Trophoblast cell (in vitro differentiated cells and primary cell): Measurements from ENCODE around the gene SMIM13.
A peak's percentile ranks its signal among the peaks of the same experiment; 100 is the strongest.

ENCODE experiments used
- DNase-seq, 2 donors: peaks; one replicate each; pipeline ENCODE4 v3.0.0-alpha.2; 2016
- H2AFZ ChIP-seq: 2 replicates; pipeline ENCODE4 v1.6.1; 2013; ENCODE audit warnings: low read length, moderate library complexity, mild to moderate bottlenecking; ENCODE audit not compliant: insufficient read depth, poor library complexity
- H2AK5ac ChIP-seq: 2 replicates; pipeline ENCODE4 v1.6.1; 2013; ENCODE audit warnings: mild to moderate bottlenecking, low read length
- H2BK120ac ChIP-seq: 2 replicates; pipeline ENCODE4 v1.6.1; 2013; ENCODE audit warnings: low read length, mild to moderate bottlenecking, moderate library complexity; ENCODE audit not compliant: insufficient read depth, poor library complexity
- H2BK12ac ChIP-seq: 2 replicates; pipeline ENCODE4 v1.6.1; 2013; ENCODE audit warnings: mild to moderate bottlenecking, low read length, moderate library complexity
- H2BK5ac ChIP-seq: 2 replicates; pipeline ENCODE4 v1.6.1; 2013; ENCODE audit warnings: low read length, low read depth, moderate library complexity, mild to moderate bottlenecking; ENCODE audit not compliant: poor library complexity
- H3K14ac ChIP-seq: 2 replicates; pipeline ENCODE4 v1.6.1; 2013; ENCODE audit warnings: mild to moderate bottlenecking, low read length
- H3K18ac ChIP-seq: 2 replicates; pipeline ENCODE4 v1.6.1; 2013; ENCODE audit warnings: mild to moderate bottlenecking, low read length
- H3K23ac ChIP-seq: 2 replicates; pipeline ENCODE4 v1.6.1; 2013; ENCODE audit warnings: low read length
- H3K27ac ChIP-seq: 2 replicates; pipeline ENCODE4 v1.5.1; 2013; ENCODE audit warnings: low read depth, mild to moderate bottlenecking, inconsistent platforms, low read length, moderate library complexity
- H3K27me3 ChIP-seq: 2 replicates; pipeline ENCODE4 v1.6.1; 2013; ENCODE audit warnings: inconsistent platforms, mild to moderate bottlenecking, low read length, moderate library complexity; ENCODE audit not compliant: insufficient read depth
- H3K36me3 ChIP-seq, 2 experiments: 1 replicate in 1 of 2; 2 replicates in 1 of 2; pipeline ENCODE4 v1.6.1; 2013; ENCODE audit warnings: low read length in 2 of 2, mild to moderate bottlenecking in 2 of 2, moderate library complexity in 1 of 2; ENCODE audit not compliant: insufficient read depth in 2 of 2, control insufficient read depth in 1 of 2
- H3K4ac ChIP-seq: 2 replicates; pipeline ENCODE4 v1.6.1; 2013; ENCODE audit warnings: low read depth, mild to moderate bottlenecking, low read length, moderate library complexity
- H3K4me1 ChIP-seq, 2 experiments: 1 replicate in 1 of 2; 2 replicates in 1 of 2; pipeline ENCODE4 v1.6.1; 2013; ENCODE audit warnings: low read length in 2 of 2, mild to moderate bottlenecking in 2 of 2, moderate library complexity in 1 of 2; ENCODE audit not compliant: insufficient read depth in 2 of 2, control insufficient read depth in 1 of 2
- H3K4me2 ChIP-seq: 2 replicates; pipeline ENCODE4 v1.6.1; 2013; ENCODE audit warnings: inconsistent platforms, mild to moderate bottlenecking, low read length, moderate library complexity
- H3K4me3 ChIP-seq: 2 replicates; pipeline ENCODE4 v1.5.1; 2013; ENCODE audit warnings: mild to moderate bottlenecking, low read depth, low read length, inconsistent platforms
- H3K79me1 ChIP-seq: one replicate; pipeline ENCODE4 v1.6.1; 2013; ENCODE audit warnings: low read length
- H3K79me2 ChIP-seq: 2 replicates; pipeline ENCODE4 v1.6.1; 2013; ENCODE audit warnings: low read length, mild to moderate bottlenecking; ENCODE audit not compliant: control insufficient read depth, insufficient read depth, poor library complexity
- H3K9ac ChIP-seq: 2 replicates; pipeline ENCODE4 v1.6.1; 2013; ENCODE audit warnings: mild to moderate bottlenecking, low read length
- H3K9me3 ChIP-seq: 2 replicates; pipeline ENCODE4 v1.6.1; 2013; ENCODE audit warnings: low read depth, mild to moderate bottlenecking, control low read depth, inconsistent platforms, low read length; ENCODE audit not compliant: insufficient read depth
- H4K12ac ChIP-seq: 2 replicates; pipeline ENCODE4 v1.6.1; 2013; ENCODE audit warnings: low read depth, mild to moderate bottlenecking, low read length, moderate library complexity
- H4K8ac ChIP-seq: 2 replicates; pipeline ENCODE4 v1.6.1; 2013; ENCODE audit warnings: low read depth, mild to moderate bottlenecking, low read length, moderate library complexity
- H4K91ac ChIP-seq: one replicate; pipeline ENCODE4 v1.6.1; 2013; ENCODE audit warnings: low read depth, mild to moderate bottlenecking, low read length, moderate library complexity
- WGBS: extraction: QIAGEN DNeasy Blood & Tissue Kit; methylation state at CpG from one replicate; pipeline ENCODE4 v1.1.7; 2013; ENCODE audit warnings: missing lambda C conversion rate; ENCODE audit not compliant: insufficient read length, insufficient coverage; ENCODE audit errors: extremely low coverage; 5-methylcytosine and 5-hydroxymethylcytosine counted together

SMIM13 gene

DNA sequence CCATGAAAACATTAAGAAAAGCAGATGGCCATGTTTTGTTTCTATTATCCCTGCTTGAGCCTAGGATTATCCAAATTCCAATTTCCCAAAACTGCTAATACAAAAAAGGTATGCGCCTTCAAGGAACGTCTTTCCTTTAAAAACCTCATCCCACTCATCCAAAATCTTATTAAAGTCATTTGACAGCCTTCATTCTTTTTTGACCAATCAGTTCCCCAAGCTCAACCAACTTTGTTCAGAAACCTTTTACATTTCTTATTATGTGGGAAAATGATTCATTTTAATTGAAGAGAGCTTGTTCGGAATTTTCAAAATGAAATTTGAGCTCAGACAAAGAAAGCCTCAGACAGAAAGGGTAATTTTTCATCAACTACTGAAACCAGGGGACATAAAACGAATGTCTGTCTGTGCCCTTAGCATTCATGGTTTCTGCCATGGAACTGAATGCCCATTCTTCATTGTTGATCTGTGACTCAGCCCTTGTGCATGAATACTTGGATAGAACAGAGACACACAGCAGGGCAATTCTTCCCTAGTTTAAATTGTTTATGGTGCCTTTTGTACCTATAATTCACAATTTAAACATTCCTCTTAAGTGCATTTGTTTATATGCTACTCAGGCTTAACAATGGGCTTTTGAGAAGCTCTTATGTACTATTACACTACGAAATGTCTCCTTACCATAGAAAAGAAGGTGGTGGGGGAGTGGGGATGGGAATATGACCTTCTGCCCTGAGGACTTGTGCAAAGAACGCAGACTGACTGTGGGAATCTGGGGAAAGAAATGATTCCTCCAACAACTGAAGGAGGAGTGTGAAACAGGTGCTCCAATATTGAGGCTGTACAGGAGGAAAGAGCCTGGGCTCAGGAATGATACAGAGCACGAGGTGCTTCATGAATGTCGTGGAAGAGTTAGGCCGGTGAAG, 67.7 kb downstream of the SMIM13 start:
- H3K4me2 ChIP-seq: peak overlapping the region; percentile 11
- no peaks in the 10 kb centered on the region for H3K27me3 ChIP-seq
- no peak overlapping the region for H2BK120ac ChIP-seq
- no peaks in the 10 kb centered on the region for H3K36me3 ChIP-seq
- peaks cover 9% of the 10 kb centered on the region for H3K79me1 ChIP-seq
- H3K4me3 ChIP-seq: no peak overlapping the region
- H3K9me3 ChIP-seq: no peaks in the 10 kb centered on the region
- no peak overlapping the region for H3K23ac ChIP-seq
- no peak overlapping the region for H2BK12ac ChIP-seq
- no CpG with 5 or more reads among the region's 9 CpGs for WGBS
- no peak for DNase-seq
- no peak overlapping the region for H3K4ac ChIP-seq
- H3K9ac ChIP-seq: no peak overlapping the region
- no peak overlapping the region for H3K14ac ChIP-seq
- H2AFZ ChIP-seq: no peak overlapping the region
- H4K8ac ChIP-seq: no peak overlapping the region
- no peaks in the 10 kb centered on the region for H3K79me2 ChIP-seq
- peaks cover 7 to 12% of the 10 kb centered on the region in 2 experiments for H3K4me1 ChIP-seq
- no peak overlapping the region for H3K18ac ChIP-seq
- peak overlapping the region; percentile 45 for H3K27ac ChIP-seq
- H4K12ac ChIP-seq: no peak overlapping the region
- no peak overlapping the region for H2AK5ac ChIP-seq
- H2BK5ac ChIP-seq: peak overlapping the region; percentile 1
- peak overlapping the region; percentile 52 for H4K91ac ChIP-seq

DNA sequence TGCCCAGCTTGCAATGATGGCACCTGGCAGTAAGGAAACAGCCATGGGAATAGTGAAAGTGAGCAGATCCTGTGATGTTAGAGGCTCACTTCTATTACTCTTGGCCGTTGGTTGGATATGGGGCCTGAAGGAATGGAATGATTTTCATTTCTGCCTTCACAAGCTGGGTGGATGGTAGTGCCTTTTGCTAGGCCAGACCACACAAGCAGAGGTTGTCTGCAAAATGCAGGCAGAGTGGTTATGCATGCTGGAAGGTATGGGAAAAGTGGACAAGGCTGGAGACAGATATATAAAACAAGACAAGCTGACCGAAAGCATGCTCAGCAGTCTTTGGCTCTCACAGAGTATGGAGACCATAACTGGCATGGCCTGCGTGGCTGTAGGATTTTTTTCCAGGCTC, 68.6 kb downstream of the SMIM13 start:
- H2BK5ac ChIP-seq: peak overlapping the region; percentile 1
- no peaks in the 10 kb centered on the region for H3K36me3 ChIP-seq
- peaks cover 7 to 14% of the 10 kb centered on the region in 2 experiments for H3K4me1 ChIP-seq
- peak overlapping the region; percentile 45 for H3K27ac ChIP-seq
- H3K27me3 ChIP-seq: no peaks in the 10 kb centered on the region
- no peaks in the 10 kb centered on the region for H3K9me3 ChIP-seq
- WGBS: no CpG with 5 or more reads among the region's 3 CpGs
- no peak overlapping the region for H3K4me2 ChIP-seq
- peak overlapping the region; percentile 5 for H2BK120ac ChIP-seq
- no peak overlapping the region for H3K4me3 ChIP-seq
- H3K18ac ChIP-seq: no peak overlapping the region
- peak overlapping the region; percentile 52 for H4K91ac ChIP-seq
- DNase-seq: no peak
- peaks cover 9% of the 10 kb centered on the region for H3K79me1 ChIP-seq
- no peak overlapping the region for H3K9ac ChIP-seq
- H2BK12ac ChIP-seq: peak overlapping the region; percentile 10
- no peak overlapping the region for H2AFZ ChIP-seq
- H3K79me2 ChIP-seq: no peaks in the 10 kb centered on the region
- no peak overlapping the region for H3K14ac ChIP-seq
- no peak overlapping the region for H3K4ac ChIP-seq
- H4K12ac ChIP-seq: no peak overlapping the region
- no peak overlapping the region for H2AK5ac ChIP-seq
- H4K8ac ChIP-seq: no peak overlapping the region
- no peak overlapping the region for H3K23ac ChIP-seq

DNA sequence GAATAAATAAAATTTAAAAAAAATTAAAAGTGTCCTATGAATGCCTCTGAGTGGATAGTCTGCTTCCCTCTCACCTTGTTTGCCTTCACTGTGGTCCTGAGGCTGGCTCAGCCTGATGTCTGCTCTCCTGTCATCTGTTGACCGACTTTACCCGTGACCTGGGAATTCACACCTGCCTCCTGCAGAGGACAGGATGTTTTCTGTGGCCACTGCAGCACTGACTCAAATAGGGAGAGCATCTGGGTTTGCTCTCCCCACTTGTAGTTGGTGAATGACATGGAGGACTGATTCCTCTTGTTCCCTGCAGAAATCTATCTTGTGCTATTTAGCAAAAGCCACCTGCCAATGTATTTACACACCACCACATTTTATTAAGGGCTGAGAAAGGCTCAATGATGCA, 70.3 kb downstream of the SMIM13 start:
- Histone ChIP-seq H3K9ac (no peak overlapping the region), H3K9me3 (no peaks in the 10 kb centered on the region), H2BK12ac (no peak overlapping the region), H3K4me3 (no peak overlapping the region), H3K23ac (no peak overlapping the region), H3K79me2 (no peaks in the 10 kb centered on the region), H3K36me3 (no peaks in the 10 kb centered on the region), H3K27me3 (no peaks in the 10 kb centered on the region), H2AK5ac (no peak overlapping the region), H3K27ac (no peak overlapping the region), H3K18ac (no peak overlapping the region), H2AFZ (no peak overlapping the region), H3K4me1 (peaks cover 7 to 14% of the 10 kb centered on the region in 2 experiments), H3K4me2 (no peak overlapping the region), H3K14ac (no peak overlapping the region), H3K4ac (no peak overlapping the region), H3K79me1 (peaks cover 9% of the 10 kb centered on the region), H2BK120ac (peak overlapping the region; percentile 68), H4K12ac (no peak overlapping the region), H4K91ac (no peak overlapping the region), H2BK5ac (no peak overlapping the region), H4K8ac (no peak overlapping the region)
- DNase-seq: no peak
- no CpG with 5 or more reads among the region's 2 CpGs for WGBS

DNA sequence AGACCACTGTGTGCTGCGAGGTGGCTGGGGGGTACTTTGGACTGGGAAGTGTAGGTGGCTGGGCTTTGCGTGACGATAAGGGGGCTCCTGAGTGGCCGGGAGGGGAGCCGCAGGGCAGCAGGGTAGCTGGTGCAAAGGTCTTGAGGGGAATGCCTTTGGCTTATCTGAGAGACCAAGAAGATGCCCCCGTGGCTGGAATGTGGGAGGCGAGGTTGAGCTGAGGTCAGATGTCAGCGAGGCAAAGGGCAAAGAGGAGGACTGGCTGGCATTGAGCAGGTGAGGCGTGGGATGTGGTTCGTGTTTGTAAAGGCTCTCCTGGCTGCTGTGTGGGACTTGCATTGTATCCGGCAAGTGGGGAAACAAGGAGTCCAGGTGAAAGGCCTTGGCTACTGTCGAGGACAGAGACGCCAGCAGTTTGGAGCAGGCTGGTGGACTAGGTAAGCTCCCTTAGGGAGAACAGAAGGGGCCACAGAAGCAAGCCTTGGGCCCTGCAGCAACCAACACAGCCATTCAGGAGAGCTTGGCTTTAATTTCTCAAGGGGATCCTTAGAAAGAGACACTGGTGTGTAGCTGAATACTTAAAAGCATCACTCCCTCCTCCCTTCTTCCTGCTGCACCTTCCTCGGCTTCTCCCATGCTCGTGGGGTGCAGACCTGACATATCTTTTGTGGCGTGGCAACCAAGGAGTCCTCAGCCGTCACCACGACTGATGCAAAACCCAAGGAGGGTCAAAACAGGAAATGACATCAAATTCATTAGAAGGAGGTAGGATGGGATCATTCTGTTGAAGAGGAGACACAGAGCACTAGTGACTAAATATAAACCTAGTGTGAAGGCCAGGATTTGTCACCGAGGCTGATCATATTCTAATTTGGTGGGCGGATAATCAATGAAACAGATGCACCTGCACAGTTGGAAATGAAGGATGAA, 71.3 kb downstream of the SMIM13 start:
- no CpG with 5 or more reads among the region's 20 CpGs for WGBS
- Histone ChIP-seq H2BK5ac (no peak overlapping the region), H3K14ac (no peak overlapping the region), H4K91ac (no peak overlapping the region), H2AFZ (peak overlapping the region; percentile 25), H3K4ac (no peak overlapping the region), H2BK120ac (peak overlapping the region; percentile 36), H3K18ac (peak overlapping the region; percentile 61), H2BK12ac (peak overlapping the region; percentile 39), H4K8ac (no peak overlapping the region), H2AK5ac (peak overlapping the region; percentile 7), H3K4me2 (no peak overlapping the region), H3K9me3 (no peaks in the 10 kb centered on the region), H3K79me2 (no peaks in the 10 kb centered on the region), H3K36me3 (no peaks in the 10 kb centered on the region), H3K27me3 (no peaks in the 10 kb centered on the region), H3K27ac (no peak overlapping the region), H3K9ac (no peak overlapping the region), H3K4me3 (no peak overlapping the region), H3K4me1 (peaks cover 7 to 14% of the 10 kb centered on the region in 2 experiments), H4K12ac (no peak overlapping the region), H3K23ac (no peak overlapping the region), H3K79me1 (peaks cover 9% of the 10 kb centered on the region)
- no peak for DNase-seq
